Measurements from ENCODE around the gene CASP8. TPM values are rescaled to one million over a fixed set of nuclear protein-coding genes. Genes with fewer than 3 reads are reported as not detected.

Gene CASP8
- total and polyA plus RNA-seq, 2 experiments from 2014 or later = 11.7 to 20.8 TPM

GRCh38 chr2:201246280-201246679 lies 14.1 kb upstream of the CASP8 start:
- in situ Hi-C loops (cut with MboI) = no loop called here
- TF ChIP-seq EZH2phosphoT487 (IDR thresholded peaks at IDR 0.05; ENCODE audit: insufficient read depth, low read depth) = no peak
- TF ChIP-seq EZH2 (IDR thresholded peaks at IDR 0.05; ENCODE audit: insufficient read depth, poor library complexity, severe bottlenecking) = no peak

GRCh38 chr2:201248288-201248844 lies 12.0 kb upstream of the CASP8 start:
- no peak for TF ChIP-seq EZH2 (IDR thresholded peaks at IDR 0.05; ENCODE audit: insufficient read depth, poor library complexity, severe bottlenecking)
- TF ChIP-seq EZH2phosphoT487 (IDR thresholded peaks at IDR 0.05; ENCODE audit: insufficient read depth, low read depth) = no peak
- H3K4me3 ChIP-seq = no peak overlapping the region
- no peaks in the 10 kb centered on the region for H3F3A ChIP-seq (ENCODE audit: insufficient read depth)
- H3K36me3 ChIP-seq (ENCODE audit: low read depth) = no peaks in the 10 kb centered on the region
- no peaks in the 10 kb centered on the region for H3K4me1 ChIP-seq (ENCODE audit: insufficient read depth)
- no peaks in the 10 kb centered on the region for H3K9me2 ChIP-seq (ENCODE audit: insufficient read depth)
- H3K27me3 ChIP-seq (replicated peaks; ENCODE audit: insufficient read depth) = no peaks in the 10 kb centered on the region
- no peak overlapping the region for H3K9ac ChIP-seq
- no peaks in the 10 kb centered on the region for H3K9me3 ChIP-seq (ENCODE audit: low read depth)
- no peaks in the 10 kb centered on the region for H4K20me1 ChIP-seq (ENCODE audit: insufficient read depth)
- H3K79me2 ChIP-seq (ENCODE audit: insufficient read depth) = no peaks in the 10 kb centered on the region
- 67 to 75% methylated on average over 6 of the region's 6 CpGs for WGBS, 2 experiments (ENCODE audit: low coverage in 1 of 2, low lambda C conversion rate in 2 of 2, missing lambda C conversion rate in 2 of 2)
- no peak overlapping the region for H3K4me2 ChIP-seq (ENCODE audit: unreplicated experiment)
- no peak overlapping the region for H3K27ac ChIP-seq
- no peak for DNase-seq
- in situ Hi-C loops (cut with MboI) = no loop called here
- no peak overlapping the region for H2AFZ ChIP-seq

More at GRCh38 chr2:201246280-201246679, 14.1 kb upstream of the CASP8 start:
- no peaks in the 10 kb centered on the region for H3K9me2 ChIP-seq (ENCODE audit: insufficient read depth)
- H3K36me3 ChIP-seq (ENCODE audit: low read depth) = no peaks in the 10 kb centered on the region
- no peaks in the 10 kb centered on the region for H3F3A ChIP-seq (ENCODE audit: insufficient read depth)
- H3K79me2 ChIP-seq (ENCODE audit: insufficient read depth) = no peaks in the 10 kb centered on the region
- H3K27me3 ChIP-seq (replicated peaks; ENCODE audit: insufficient read depth) = no peaks in the 10 kb centered on the region
- H2AFZ ChIP-seq = no peak overlapping the region
- no peaks in the 10 kb centered on the region for H4K20me1 ChIP-seq (ENCODE audit: insufficient read depth)
- no peak for DNase-seq
- H3K9ac ChIP-seq = no peak overlapping the region
- H3K9me3 ChIP-seq (ENCODE audit: low read depth) = no peaks in the 10 kb centered on the region
- no peak overlapping the region for H3K4me3 ChIP-seq
- H3K4me1 ChIP-seq (ENCODE audit: insufficient read depth) = no peaks in the 10 kb centered on the region
- no peak overlapping the region for H3K4me2 ChIP-seq (ENCODE audit: unreplicated experiment)
- no peak overlapping the region for H3K27ac ChIP-seq
- 68 to 74% methylated on average over 4 of the region's 4 CpGs for WGBS, 2 experiments (ENCODE audit: low coverage in 1 of 2, low lambda C conversion rate in 2 of 2, missing lambda C conversion rate in 2 of 2)

- no peak overlapping the region for H3K4me2 ChIP-seq (ENCODE audit: unreplicated experiment)
- H3K4me3 ChIP-seq = no peak overlapping the region
- TF ChIP-seq EZH2phosphoT487 (IDR thresholded peaks at IDR 0.05; ENCODE audit: insufficient read depth, low read depth) (no peak), EZH2 (IDR thresholded peaks at IDR 0.05; ENCODE audit: insufficient read depth, poor library complexity, severe bottlenecking) (no peak)
- no peaks in the 10 kb centered on the region for H3K27me3 ChIP-seq (replicated peaks; ENCODE audit: insufficient read depth)
- DNase-seq = no peak
- H3K9me2 ChIP-seq (ENCODE audit: insufficient read depth) = no peaks in the 10 kb centered on the region
- no peak overlapping the region for H2AFZ ChIP-seq
- no peaks in the 10 kb centered on the region for H3K9me3 ChIP-seq (ENCODE audit: low read depth)
- no peak overlapping the region for H3K9ac ChIP-seq
- no peaks in the 10 kb centered on the region for H3K79me2 ChIP-seq (ENCODE audit: insufficient read depth)
- in situ Hi-C loops (cut with MboI) = no loop called here
- H3K27ac ChIP-seq = no peak overlapping the region
- H3K4me1 ChIP-seq (ENCODE audit: insufficient read depth) = no peaks in the 10 kb centered on the region
- H3F3A ChIP-seq (ENCODE audit: insufficient read depth) = no peaks in the 10 kb centered on the region
- WGBS, 2 experiments (ENCODE audit: low coverage in 1 of 2, low lambda C conversion rate in 2 of 2, missing lambda C conversion rate in 2 of 2) = 89 to 90% methylated on average over 2 of the region's 2 CpGs
- no peaks in the 10 kb centered on the region for H3K36me3 ChIP-seq (ENCODE audit: low read depth)
- H4K20me1 ChIP-seq (ENCODE audit: insufficient read depth) = no peaks in the 10 kb centered on the region
These were observed 10.4 kb upstream of the CASP8 start for GRCh38 chr2:201249889-201250288.

GRCh38 chr2:201250741-201251140 lies 9.6 kb upstream of the CASP8 start:
- Histone ChIP-seq H3K27me3 (replicated peaks; ENCODE audit: insufficient read depth) (no peaks in the 10 kb centered on the region), H3K4me3 (no peak overlapping the region), H2AFZ (no peak overlapping the region), H3K4me2 (ENCODE audit: unreplicated experiment) (no peak overlapping the region), H4K20me1 (ENCODE audit: insufficient read depth) (no peaks in the 10 kb centered on the region), H3K4me1 (ENCODE audit: insufficient read depth) (no peaks in the 10 kb centered on the region), H3K79me2 (ENCODE audit: insufficient read depth) (no peaks in the 10 kb centered on the region), H3K27ac (no peak overlapping the region), H3F3A (ENCODE audit: insufficient read depth) (no peaks in the 10 kb centered on the region), H3K9me2 (ENCODE audit: insufficient read depth) (no peaks in the 10 kb centered on the region), H3K9ac (no peak overlapping the region), H3K36me3 (ENCODE audit: low read depth) (no peaks in the 10 kb centered on the region), H3K9me3 (ENCODE audit: low read depth) (no peaks in the 10 kb centered on the region)
- 83 to 93% methylated on average over 4 of the region's 4 CpGs for WGBS, 2 experiments (ENCODE audit: low coverage in 1 of 2, low lambda C conversion rate in 2 of 2, missing lambda C conversion rate in 2 of 2)
- TF ChIP-seq EZH2 (IDR thresholded peaks at IDR 0.05; ENCODE audit: insufficient read depth, poor library complexity, severe bottlenecking) (no peak), EZH2phosphoT487 (IDR thresholded peaks at IDR 0.05; ENCODE audit: insufficient read depth, low read depth) (no peak)
- in situ Hi-C loops (cut with MboI) = no loop called here
- DNase-seq = no peak

All from GM23248 (cell line).